Panc1 (cell line): ENCODE measurements around the gene DHRS2. TPM values are rescaled to one million over a fixed set of nuclear protein-coding genes. Genes with fewer than 3 reads are reported as not detected.

Source experiments
- ATAC-seq: fragments of 200-7000 bp; cut with Tn5 transposase; 2 replicates; pipeline ENCODE4 v1.9.1; 2020; ENCODE audit warnings: mild to moderate bottlenecking, moderate library complexity
- BruUV-seq: library from RNA; stranded (reverse); fragments of 400-500 nt; replicated peaks from 2 replicates; lab custom pipeline; 2021; lab: Mats Ljungman, UMichigan
- CTCF ChIA-PET: fragments of 300-600 bp; sonication (Branson Sonifier 250); formaldehyde crosslinking; loops from one replicate; lab custom pipeline; 2022; ENCODE audit warnings: antibody characterized with exemption; lab: Charles Lee
- POLR2A ChIA-PET: fragments of 300-600 bp; sonication (Branson Sonifier 250); formaldehyde crosslinking; loops from one replicate; lab custom pipeline; 2022; ENCODE audit warnings: antibody characterized with exemption; lab: Charles Lee
- DNase-seq: peaks from one replicate; pipeline ENCODE4 v3.0.0-alpha.2; 2010; ENCODE audit warnings: low read depth, low spot score
- H3K27ac ChIP-seq: 2 replicates; pipeline ENCODE4 v1.5.1; 2011; ENCODE audit warnings: mild to moderate bottlenecking, low read length, inconsistent platforms
- H3K27me3 ChIP-seq: fragments of 200-500 bp; sonication (Bioruptor generic); 2 replicates; pipeline ENCODE4 v1.6.0; 2014; ENCODE audit warnings: low read length, inconsistent platforms; ENCODE audit not compliant: control insufficient read depth, insufficient read depth
- H3K36me3 ChIP-seq: fragments of 200-500 bp; sonication (Bioruptor generic); 2 replicates; pipeline ENCODE4 v1.5.1; 2014; ENCODE audit warnings: inconsistent platforms, mild to moderate bottlenecking, low read length, moderate library complexity; ENCODE audit not compliant: control insufficient read depth, insufficient read depth
- H3K4me1 ChIP-seq: 2 replicates; pipeline ENCODE4 v1.5.1; 2011; ENCODE audit warnings: inconsistent platforms, mild to moderate bottlenecking, low read length, moderate library complexity; ENCODE audit not compliant: control insufficient read depth, insufficient read depth
- H3K4me3 ChIP-seq, 2 experiments: 2 replicates each; pipeline ENCODE4 v1.5.1; 2011 to 2012; ENCODE audit warnings: low read depth in 2 of 2, low read length in 2 of 2, mild to moderate bottlenecking in 2 of 2, inconsistent platforms in 1 of 2, moderate library complexity in 1 of 2
- H3K9me3 ChIP-seq: fragments of 200-500 bp; sonication (Bioruptor generic); 2 replicates; pipeline ENCODE4 v1.5.1; 2014; ENCODE audit warnings: low read depth, mild to moderate bottlenecking, inconsistent platforms, low read length, moderate library complexity; ENCODE audit not compliant: control insufficient read depth, insufficient read depth
- POLR2AphosphoS5 ChIP-seq: IDR thresholded peaks from 2 replicates; pipeline ENCODE4 v1.6.1; 2012; ENCODE audit warnings: mild to moderate bottlenecking, low read depth, low read length, moderate library complexity
- SIN3A ChIP-seq: IDR thresholded peaks from 2 replicates; pipeline ENCODE4 v1.6.1; 2012; ENCODE audit warnings: low read depth, mild to moderate bottlenecking, low read length, moderate library complexity, borderline replicate concordance; ENCODE audit not compliant: insufficient read depth
- TCF7L2 ChIP-seq: IDR thresholded peaks from 2 replicates; pipeline ENCODE4 v1.6.1; 2011; ENCODE audit warnings: mild to moderate bottlenecking, low read depth, low read length, inconsistent platforms
- in situ Hi-C: cut with HindIII; loops from 2 replicates; pipeline ENCODE4 v1.10.0; 2016; ENCODE audit warnings: low sequenced_read_pairs, low pct_unique_long_range_greater_than_20kb
- intact Hi-C: fragments of 100-400 bp; cut with micrococcal nuclease; formaldehyde crosslinking; loops from one replicate; pipeline ENCODE4 v1.10.0; 2022; ENCODE audit not compliant: unreplicated experiment
- total RNA-seq: library from RNA; stranded (reverse); gene quantifications from one replicate; pipeline ENCODE4 v1.2.1, GENCODE V29; 2021; ENCODE audit not compliant: unreplicated experiment
- TF ChIP-seq, protein P1 (sequence below), 2 experiments: IDR thresholded peaks; 2 replicates each; pipeline ENCODE4 v1.6.1; 2011 to 2012; ENCODE audit warnings: low read depth in 2 of 2, control low read depth in 1 of 2, low read length in 1 of 2, mild to moderate bottlenecking in 1 of 2, moderate library complexity in 1 of 2; ENCODE audit not compliant: insufficient read depth in 1 of 2
- TF ChIP-seq, protein P2 (sequence below): fragments of 450-650 bp; IDR thresholded peaks from 2 replicates; pipeline ENCODE4 v1.5.1; 2017; ENCODE audit warnings: mild to moderate bottlenecking

The DHRS2 gene
- total RNA-seq, 1 experiment from 2014 or later, result 1.0 TPM

DNA sequence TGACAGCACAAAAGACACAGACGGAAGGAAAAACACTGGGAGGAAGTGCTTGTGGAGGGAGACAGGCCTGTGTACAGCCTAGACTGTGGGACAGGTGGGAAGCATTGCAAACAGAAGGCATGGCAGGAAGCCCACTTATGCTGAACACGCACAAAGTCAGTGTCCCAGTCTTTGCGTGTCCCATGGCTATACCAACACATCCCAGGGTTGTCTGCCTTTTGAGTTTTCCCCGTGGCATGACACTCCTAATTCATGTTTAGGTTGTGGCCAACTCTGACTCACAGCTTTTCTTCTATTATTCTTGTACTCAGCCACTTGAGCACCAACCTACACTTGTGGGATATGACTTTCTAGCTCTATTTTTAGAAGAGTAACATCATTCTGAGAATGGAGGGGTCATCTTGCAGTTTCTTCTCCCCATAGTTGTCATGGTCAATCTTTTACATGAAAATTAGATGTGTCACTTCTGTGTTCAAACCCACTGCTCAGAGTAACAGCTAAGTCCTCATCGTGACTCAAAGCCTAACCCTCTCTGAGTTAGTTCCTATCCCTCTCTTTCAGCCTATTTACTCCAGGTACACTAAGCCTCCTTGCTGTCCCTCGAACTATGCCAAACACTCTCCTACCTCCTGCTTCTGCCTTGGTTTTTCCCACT is 30.1 kb upstream of the DHRS2 start:
- Histone ChIP-seq H3K9me3 (no peaks in the 10 kb centered on the region), H3K4me3 (no peak overlapping the region), H3K4me1 (no peaks in the 10 kb centered on the region), H3K27ac (no peak overlapping the region), H3K36me3 (no peaks in the 10 kb centered on the region), H3K27me3 (peaks cover 3% of the 10 kb centered on the region)
- intact Hi-C loops, result no loop called here
- no peak for ATAC-seq
- ChIA-PET CTCF (no interaction called here), POLR2A (no interaction called here)
- TF ChIP-seq TCF7L2 (no peak), SIN3A (no peak), POLR2AphosphoS5 (no peak)
- TF ChIP-seq, protein P1, sequence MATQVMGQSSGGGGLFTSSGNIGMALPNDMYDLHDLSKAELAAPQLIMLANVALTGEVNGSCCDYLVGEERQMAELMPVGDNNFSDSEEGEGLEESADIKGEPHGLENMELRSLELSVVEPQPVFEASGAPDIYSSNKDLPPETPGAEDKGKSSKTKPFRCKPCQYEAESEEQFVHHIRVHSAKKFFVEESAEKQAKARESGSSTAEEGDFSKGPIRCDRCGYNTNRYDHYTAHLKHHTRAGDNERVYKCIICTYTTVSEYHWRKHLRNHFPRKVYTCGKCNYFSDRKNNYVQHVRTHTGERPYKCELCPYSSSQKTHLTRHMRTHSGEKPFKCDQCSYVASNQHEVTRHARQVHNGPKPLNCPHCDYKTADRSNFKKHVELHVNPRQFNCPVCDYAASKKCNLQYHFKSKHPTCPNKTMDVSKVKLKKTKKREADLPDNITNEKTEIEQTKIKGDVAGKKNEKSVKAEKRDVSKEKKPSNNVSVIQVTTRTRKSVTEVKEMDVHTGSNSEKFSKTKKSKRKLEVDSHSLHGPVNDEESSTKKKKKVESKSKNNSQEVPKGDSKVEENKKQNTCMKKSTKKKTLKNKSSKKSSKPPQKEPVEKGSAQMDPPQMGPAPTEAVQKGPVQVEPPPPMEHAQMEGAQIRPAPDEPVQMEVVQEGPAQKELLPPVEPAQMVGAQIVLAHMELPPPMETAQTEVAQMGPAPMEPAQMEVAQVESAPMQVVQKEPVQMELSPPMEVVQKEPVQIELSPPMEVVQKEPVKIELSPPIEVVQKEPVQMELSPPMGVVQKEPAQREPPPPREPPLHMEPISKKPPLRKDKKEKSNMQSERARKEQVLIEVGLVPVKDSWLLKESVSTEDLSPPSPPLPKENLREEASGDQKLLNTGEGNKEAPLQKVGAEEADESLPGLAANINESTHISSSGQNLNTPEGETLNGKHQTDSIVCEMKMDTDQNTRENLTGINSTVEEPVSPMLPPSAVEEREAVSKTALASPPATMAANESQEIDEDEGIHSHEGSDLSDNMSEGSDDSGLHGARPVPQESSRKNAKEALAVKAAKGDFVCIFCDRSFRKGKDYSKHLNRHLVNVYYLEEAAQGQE (IDR thresholded peaks at IDR 0.05; ENCODE audit: insufficient read depth in 1 of 2, low read depth in 2 of 2, low read length in 1 of 2), result no peak
- TF ChIP-seq, protein P2, sequence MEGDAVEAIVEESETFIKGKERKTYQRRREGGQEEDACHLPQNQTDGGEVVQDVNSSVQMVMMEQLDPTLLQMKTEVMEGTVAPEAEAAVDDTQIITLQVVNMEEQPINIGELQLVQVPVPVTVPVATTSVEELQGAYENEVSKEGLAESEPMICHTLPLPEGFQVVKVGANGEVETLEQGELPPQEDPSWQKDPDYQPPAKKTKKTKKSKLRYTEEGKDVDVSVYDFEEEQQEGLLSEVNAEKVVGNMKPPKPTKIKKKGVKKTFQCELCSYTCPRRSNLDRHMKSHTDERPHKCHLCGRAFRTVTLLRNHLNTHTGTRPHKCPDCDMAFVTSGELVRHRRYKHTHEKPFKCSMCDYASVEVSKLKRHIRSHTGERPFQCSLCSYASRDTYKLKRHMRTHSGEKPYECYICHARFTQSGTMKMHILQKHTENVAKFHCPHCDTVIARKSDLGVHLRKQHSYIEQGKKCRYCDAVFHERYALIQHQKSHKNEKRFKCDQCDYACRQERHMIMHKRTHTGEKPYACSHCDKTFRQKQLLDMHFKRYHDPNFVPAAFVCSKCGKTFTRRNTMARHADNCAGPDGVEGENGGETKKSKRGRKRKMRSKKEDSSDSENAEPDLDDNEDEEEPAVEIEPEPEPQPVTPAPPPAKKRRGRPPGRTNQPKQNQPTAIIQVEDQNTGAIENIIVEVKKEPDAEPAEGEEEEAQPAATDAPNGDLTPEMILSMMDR, result no peak
- no TSS peak for BruUV-seq
- in situ Hi-C loops, result no loop called here
- DNase-seq, result no peak

DNA sequence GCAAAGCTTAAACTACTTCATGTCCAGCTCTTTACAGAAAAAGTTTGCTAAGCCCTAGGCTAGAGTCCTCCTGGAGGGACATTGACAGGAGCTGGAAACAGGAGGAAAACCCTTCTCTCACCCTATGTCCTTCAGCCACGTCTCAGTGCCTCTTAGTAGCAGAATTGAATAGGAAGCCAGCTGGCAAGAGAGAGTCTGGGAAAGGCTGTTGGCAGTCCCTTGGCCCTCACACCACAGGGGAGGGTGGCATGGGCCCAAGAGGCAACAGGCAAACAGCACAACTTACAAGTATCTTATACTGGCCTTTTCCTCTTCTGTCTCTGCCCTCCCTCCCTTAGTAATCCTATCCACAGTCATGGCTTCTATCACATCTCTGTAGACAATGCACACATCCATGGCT is 27.7 kb upstream of the DHRS2 start:
- no peaks in the 10 kb centered on the region for H3K9me3 ChIP-seq
- no peaks in the 10 kb centered on the region for H3K4me1 ChIP-seq
- ATAC-seq (no peak), DNase-seq (no peak)
- no peaks in the 10 kb centered on the region for H3K36me3 ChIP-seq
- no TSS peak for BruUV-seq
- H3K4me3 ChIP-seq, result no peak overlapping the region
- ChIA-PET POLR2A (no interaction called here), CTCF (no interaction called here)
- intact Hi-C loops, result no loop called here
- no peak overlapping the region for H3K27ac ChIP-seq
- in situ Hi-C loops, result no loop called here
- peaks cover 4% of the 10 kb centered on the region for H3K27me3 ChIP-seq
- TF ChIP-seq, protein P2, result no peak
- TF ChIP-seq, protein P1 (IDR thresholded peaks at IDR 0.05; ENCODE audit: insufficient read depth in 1 of 2, low read depth in 2 of 2, low read length in 1 of 2), result no peak
- TF ChIP-seq TCF7L2, result no peak
- no peak for TF ChIP-seq POLR2AphosphoS5
